ENCODE results near the gene ADK. TPM values are rescaled to one million over a fixed set of nuclear protein-coding genes. Genes with fewer than 3 reads are reported as not detected.

Gene ADK
- total and polyA plus RNA-seq, 7 experiments from 2014 or later, result 20.7 to 43.8 (median 25.3) TPM

DNA sequence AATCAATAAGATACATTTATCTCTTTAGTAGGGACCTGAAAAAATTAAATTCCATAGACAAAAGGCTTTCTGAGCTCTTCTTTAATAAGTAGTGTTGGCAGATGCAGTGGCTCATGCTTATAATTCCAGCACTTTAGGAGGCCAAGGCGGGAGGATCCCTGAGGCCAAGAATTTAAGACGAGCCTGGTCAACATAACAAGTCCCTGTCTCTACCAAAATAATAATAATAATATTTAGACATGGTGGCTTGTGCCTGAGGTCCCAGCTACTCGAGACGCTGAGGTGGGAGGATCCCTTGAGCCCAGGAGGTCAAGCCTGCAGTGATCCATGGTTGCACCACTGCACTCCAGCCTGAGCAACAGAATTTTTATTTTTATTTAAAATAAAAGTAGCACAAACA is 280.8 kb downstream of the ADK start:
- ATAC-seq, result no peak
- H3K27ac Mint-ChIP-seq, result no peak overlapping the region
- H3K36me3 ChIP-seq (ENCODE audit: control insufficient read depth in 2 of 3, insufficient read depth in 3 of 3, low read length in 3 of 3), result no peaks in the 10 kb centered on the region
- no peaks in the 10 kb centered on the region for H3K27me3 Mint-ChIP-seq
- peaks cover 0 to 34% (median 22%) of the 10 kb centered on the region in 5 donors for H3K36me3 Mint-ChIP-seq
- DNase-seq, result no peak
- peaks cover 0 to 12% (median 0%) of the 10 kb centered on the region in 7 donors for H3K4me1 Mint-ChIP-seq
- H3K9me3 Mint-ChIP-seq, result peaks cover 0 to 6% (median 0%) of the 10 kb centered on the region in 11 donors
- no peaks in the 10 kb centered on the region for H3K27me3 ChIP-seq (ENCODE audit: control insufficient read depth in 2 of 2, insufficient read depth in 2 of 2, low read length in 2 of 2)
- POLR2A ChIA-PET, result no interaction called here
- H3K4me1 ChIP-seq (ENCODE audit: control insufficient read depth in 2 of 2, insufficient read depth in 2 of 2, low read length in 2 of 2), result no peaks in the 10 kb centered on the region
- no peak overlapping the region for H3K4me3 Mint-ChIP-seq
- H3K4me3 ChIP-seq (ENCODE audit: low read length), result no peak overlapping the region
- intact Hi-C loops (cut with micrococcal nuclease), result no loop called here
- CTCF ChIA-PET, result interaction anchor here (1.7 kb wide), 1 partner anchor 12 kb away, joined by 6 read pairs; no protein-coding TSS in a partner anchor
- H3K9me3 ChIP-seq (ENCODE audit: control insufficient read depth in 2 of 3, low read length in 3 of 3), result no peaks in the 10 kb centered on the region
- no peak overlapping the region for H3K27ac ChIP-seq (ENCODE audit: low read depth, low read length)

DNA sequence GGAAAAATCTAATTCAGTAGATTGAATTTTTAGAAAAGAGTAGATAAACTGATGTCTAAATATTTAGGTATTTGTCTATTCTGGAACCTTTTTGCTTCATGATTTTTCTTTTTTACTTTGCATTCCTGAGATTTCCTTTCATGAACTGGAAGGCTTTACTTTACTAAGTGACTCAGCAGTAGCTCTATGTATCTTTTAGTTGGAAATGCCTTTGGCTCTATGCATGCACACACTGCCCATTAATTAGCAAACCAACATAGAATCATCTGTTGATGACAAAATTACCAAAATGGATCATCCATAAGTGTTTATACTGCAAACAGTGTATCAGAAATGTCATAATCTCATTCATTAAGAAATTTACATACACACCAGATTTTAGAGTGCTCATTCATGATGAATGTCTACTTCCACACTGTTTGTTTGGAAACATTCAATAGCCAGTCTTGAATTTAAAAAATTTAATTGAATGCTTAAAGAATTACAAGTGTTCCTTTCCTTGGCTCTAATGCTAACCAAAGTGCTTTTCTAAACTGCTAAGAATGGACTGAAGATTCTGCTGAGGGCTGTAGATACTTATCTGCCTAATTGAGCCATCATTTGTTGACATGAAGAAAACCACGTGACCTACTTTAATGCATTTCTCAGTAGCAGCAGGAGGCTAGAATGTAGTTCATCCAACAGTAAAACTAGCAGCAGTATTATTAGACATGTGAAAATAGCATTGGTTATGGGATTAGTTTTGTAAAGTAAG is 282.0 kb downstream of the ADK start:
- no peak for ATAC-seq
- POLR2A ChIA-PET, result no interaction called here
- H3K27me3 Mint-ChIP-seq, result no peaks in the 10 kb centered on the region

DNA sequence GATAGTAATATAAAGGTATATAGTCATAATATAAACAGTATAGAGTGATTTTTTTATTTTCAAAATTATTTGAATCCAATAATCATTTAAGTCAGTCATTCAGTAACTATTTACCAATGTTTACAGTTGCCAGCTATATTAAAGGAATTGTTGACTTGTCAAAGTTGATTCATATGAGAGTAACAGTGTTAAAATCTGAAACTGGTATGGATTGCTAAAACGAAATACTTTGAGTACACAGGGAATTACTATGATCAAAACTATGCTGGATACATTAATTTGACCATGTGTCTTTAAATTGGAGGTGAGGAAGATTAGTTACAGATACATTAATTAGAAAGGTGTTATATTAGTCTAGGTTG is 282.6 kb downstream of the ADK start:
- Mint-ChIP-seq H3K36me3 (peaks cover 0 to 26% (median 11%) of the 10 kb centered on the region in 5 donors), H3K4me1 (peaks cover 0 to 23% (median 12%) of the 10 kb centered on the region in 7 donors), H3K27me3 (no peaks in the 10 kb centered on the region), H3K4me3 (no peak overlapping the region), H3K9me3 (peaks cover 0 to 4% (median 0%) of the 10 kb centered on the region in 11 donors), H3K27ac (peak overlapping the region in 1 of 9 donors; percentile 3)
- Histone ChIP-seq H3K27me3 (ENCODE audit: control insufficient read depth in 2 of 2, insufficient read depth in 2 of 2, low read length in 2 of 2) (no peaks in the 10 kb centered on the region), H3K4me3 (ENCODE audit: low read length) (no peak overlapping the region), H3K4me1 (ENCODE audit: control insufficient read depth in 2 of 2, insufficient read depth in 2 of 2, low read length in 2 of 2) (no peaks in the 10 kb centered on the region), H3K9me3 (ENCODE audit: control insufficient read depth in 2 of 3, low read length in 3 of 3) (no peaks in the 10 kb centered on the region), H3K27ac (ENCODE audit: low read depth, low read length) (no peak overlapping the region), H3K36me3 (ENCODE audit: control insufficient read depth in 2 of 3, insufficient read depth in 3 of 3, low read length in 3 of 3) (no peaks in the 10 kb centered on the region)
- ATAC-seq, result no peak
- ChIA-PET POLR2A (no interaction called here), CTCF (no interaction called here)
- intact Hi-C loops (cut with micrococcal nuclease), result no loop called here
- DNase-seq, result no peak

More for the DNA sequence above, 282.0 kb downstream of the ADK start:
- H3K27ac ChIP-seq (ENCODE audit: low read depth, low read length), result no peak overlapping the region
- Mint-ChIP-seq H3K27ac (no peak overlapping the region), H3K36me3 (peaks cover 0 to 30% (median 16%) of the 10 kb centered on the region in 5 donors), H3K4me3 (no peak overlapping the region), H3K4me1 (peaks cover 0 to 18% (median 8%) of the 10 kb centered on the region in 7 donors), H3K9me3 (peaks cover 0 to 6% (median 0%) of the 10 kb centered on the region in 11 donors)
- H3K4me1 ChIP-seq (ENCODE audit: control insufficient read depth in 2 of 2, insufficient read depth in 2 of 2, low read length in 2 of 2), result no peaks in the 10 kb centered on the region
- no peaks in the 10 kb centered on the region for H3K27me3 ChIP-seq (ENCODE audit: control insufficient read depth in 2 of 2, insufficient read depth in 2 of 2, low read length in 2 of 2)
- H3K4me3 ChIP-seq (ENCODE audit: low read length), result no peak overlapping the region
- DNase-seq, result no peak
- no peaks in the 10 kb centered on the region for H3K36me3 ChIP-seq (ENCODE audit: control insufficient read depth in 2 of 3, insufficient read depth in 3 of 3, low read length in 3 of 3)
- intact Hi-C loops (cut with micrococcal nuclease), result no loop called here
- no peaks in the 10 kb centered on the region for H3K9me3 ChIP-seq (ENCODE audit: control insufficient read depth in 2 of 3, low read length in 3 of 3)
- CTCF ChIA-PET, result interaction anchor here (1.7 kb wide), 1 partner anchor 13 kb away, joined by 6 read pairs; no protein-coding TSS in a partner anchor

DNA sequence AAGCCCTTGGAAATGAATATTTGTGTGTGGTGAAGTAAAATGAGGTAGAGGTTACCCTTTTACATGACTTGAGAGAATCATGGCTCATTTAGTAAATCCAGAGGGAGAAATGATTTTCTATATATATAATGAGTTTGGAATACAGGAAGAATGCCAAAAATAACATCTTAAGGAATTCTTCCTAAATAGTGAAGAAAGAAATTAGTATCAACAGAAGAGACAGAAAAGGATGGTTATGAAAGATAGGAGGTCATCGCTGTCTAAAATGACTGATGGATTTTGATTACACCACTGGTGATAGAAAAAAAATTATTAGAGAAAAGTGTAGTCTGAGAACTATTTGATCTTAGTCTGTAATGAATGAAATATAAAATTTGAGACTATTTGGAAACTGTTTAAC is 283.0 kb downstream of the ADK start:
- Histone ChIP-seq H3K27ac (ENCODE audit: low read depth, low read length) (no peak overlapping the region), H3K27me3 (ENCODE audit: control insufficient read depth in 2 of 2, insufficient read depth in 2 of 2, low read length in 2 of 2) (no peaks in the 10 kb centered on the region), H3K4me1 (ENCODE audit: control insufficient read depth in 2 of 2, insufficient read depth in 2 of 2, low read length in 2 of 2) (peaks cover 0 to 3% of the 10 kb centered on the region in 2 donors), H3K9me3 (ENCODE audit: control insufficient read depth in 2 of 3, low read length in 3 of 3) (no peaks in the 10 kb centered on the region), H3K36me3 (ENCODE audit: control insufficient read depth in 2 of 3, insufficient read depth in 3 of 3, low read length in 3 of 3) (no peaks in the 10 kb centered on the region), H3K4me3 (ENCODE audit: low read length) (no peak overlapping the region)
- peaks cover 2 to 27% (median 16%) of the 10 kb centered on the region in 7 donors for H3K4me1 Mint-ChIP-seq
- ATAC-seq (no peak), DNase-seq (no peak)
- intact Hi-C loops (cut with micrococcal nuclease), result no loop called here
- H3K36me3 Mint-ChIP-seq, result peaks cover 0 to 23% (median 11%) of the 10 kb centered on the region in 5 donors
- ChIA-PET CTCF (no interaction called here), POLR2A (no interaction called here)
- no peak overlapping the region for H3K4me3 Mint-ChIP-seq
- peak overlapping the region in 1 of 9 donors; percentile 3 for H3K27ac Mint-ChIP-seq
- no peaks in the 10 kb centered on the region for H3K27me3 Mint-ChIP-seq
- H3K9me3 Mint-ChIP-seq, result peaks cover 0 to 3% (median 0%) of the 10 kb centered on the region in 11 donors

DNA sequence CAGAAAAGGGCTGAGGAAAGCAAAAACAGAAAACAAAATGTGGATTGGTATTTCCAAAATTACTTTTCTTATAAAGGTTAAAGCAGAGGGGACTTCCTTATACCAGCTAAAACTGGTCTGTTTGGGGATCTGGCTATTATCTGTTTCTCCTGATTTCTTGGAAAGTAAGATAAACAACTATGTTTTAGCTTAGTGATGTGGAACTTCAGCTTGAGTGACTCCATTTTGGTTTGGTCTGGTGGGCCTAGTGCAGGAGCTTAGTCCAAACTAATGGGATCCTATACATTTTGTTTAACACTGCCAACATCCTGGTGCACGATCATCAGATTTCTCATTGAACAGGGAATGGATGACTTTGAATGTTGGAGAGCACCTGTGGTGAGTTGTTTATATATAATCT is 283.5 kb downstream of the ADK start:
- Mint-ChIP-seq H3K9me3 (peaks cover 0 to 3% (median 0%) of the 10 kb centered on the region in 11 donors), H3K4me3 (no peak overlapping the region), H3K27ac (no peak overlapping the region), H3K36me3 (peaks cover 0 to 23% (median 11%) of the 10 kb centered on the region in 5 donors), H3K27me3 (no peaks in the 10 kb centered on the region), H3K4me1 (peaks cover 4 to 32% (median 21%) of the 10 kb centered on the region in 7 donors)
- H3K36me3 ChIP-seq (ENCODE audit: control insufficient read depth in 2 of 3, insufficient read depth in 3 of 3, low read length in 3 of 3), result no peaks in the 10 kb centered on the region
- ChIA-PET CTCF (no interaction called here), POLR2A (no interaction called here)
- intact Hi-C loops (cut with micrococcal nuclease), result no loop called here
- ATAC-seq, result no peak
- peaks cover 0 to 8% of the 10 kb centered on the region in 2 donors for H3K4me1 ChIP-seq (ENCODE audit: control insufficient read depth in 2 of 2, insufficient read depth in 2 of 2, low read length in 2 of 2)
- DNase-seq, result no peak
- no peaks in the 10 kb centered on the region for H3K27me3 ChIP-seq (ENCODE audit: control insufficient read depth in 2 of 2, insufficient read depth in 2 of 2, low read length in 2 of 2)
- H3K4me3 ChIP-seq (ENCODE audit: low read length), result no peak overlapping the region
- H3K27ac ChIP-seq (ENCODE audit: low read depth, low read length), result no peak overlapping the region
- no peaks in the 10 kb centered on the region for H3K9me3 ChIP-seq (ENCODE audit: control insufficient read depth in 2 of 3, low read length in 3 of 3)

DNA sequence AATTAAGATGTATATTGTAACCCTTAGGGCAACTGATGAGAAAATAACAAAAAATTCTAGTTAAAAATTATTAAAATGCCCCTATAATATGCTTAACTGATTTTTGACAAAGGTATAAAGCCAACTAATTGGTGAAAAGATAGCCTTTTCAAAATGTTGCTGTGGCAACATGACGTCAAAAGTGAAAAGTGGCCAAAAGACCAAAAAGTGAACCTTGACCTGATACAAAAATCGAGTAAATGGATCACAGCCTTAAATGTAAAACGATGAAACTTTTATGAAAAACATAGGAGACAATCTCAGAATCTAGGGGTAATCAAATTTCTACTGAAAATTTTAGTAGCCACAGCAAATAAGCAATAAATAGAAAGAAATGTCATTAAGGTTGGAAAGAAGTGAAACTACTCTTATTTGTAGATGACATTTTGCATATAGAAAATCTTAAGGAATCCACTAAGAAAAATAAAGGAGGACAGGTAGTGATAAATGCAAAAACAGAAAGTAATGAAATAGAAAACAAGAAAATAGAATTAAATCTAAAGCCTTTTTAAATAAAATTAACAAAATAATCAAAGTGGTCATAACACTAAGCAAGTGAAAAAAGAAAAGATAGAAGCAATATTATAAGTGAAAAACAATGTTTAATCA is 285.6 kb downstream of the ADK start:
- intact Hi-C loops (cut with micrococcal nuclease), result no loop called here
- POLR2A ChIA-PET, result no interaction called here
- peaks cover 4 to 32% (median 21%) of the 10 kb centered on the region in 7 donors for H3K4me1 Mint-ChIP-seq
- Histone ChIP-seq H3K9me3 (ENCODE audit: control insufficient read depth in 2 of 3, low read length in 3 of 3) (no peaks in the 10 kb centered on the region), H3K27ac (ENCODE audit: low read depth, low read length) (no peak overlapping the region), H3K36me3 (ENCODE audit: control insufficient read depth in 2 of 3, insufficient read depth in 3 of 3, low read length in 3 of 3) (no peaks in the 10 kb centered on the region), H3K27me3 (ENCODE audit: control insufficient read depth in 2 of 2, insufficient read depth in 2 of 2, low read length in 2 of 2) (no peaks in the 10 kb centered on the region), H3K4me1 (ENCODE audit: control insufficient read depth in 2 of 2, insufficient read depth in 2 of 2, low read length in 2 of 2) (peaks cover 0 to 8% of the 10 kb centered on the region in 2 donors), H3K4me3 (ENCODE audit: low read length) (no peak overlapping the region)
- H3K4me3 Mint-ChIP-seq, result no peak overlapping the region
- no peaks in the 10 kb centered on the region for H3K27me3 Mint-ChIP-seq
- CTCF ChIA-PET, result interaction anchor here (1.1 kb wide), 1 partner anchor 9 kb away, joined by 3 read pairs; no protein-coding TSS in a partner anchor
- H3K9me3 Mint-ChIP-seq, result no peaks in the 10 kb centered on the region
- DNase-seq, result no peak
- peak overlapping the region in 1 of 9 donors; percentile 34 for H3K27ac Mint-ChIP-seq
- no peak for ATAC-seq
- peaks cover 0 to 14% (median 4%) of the 10 kb centered on the region in 5 donors for H3K36me3 Mint-ChIP-seq
